Smooth muscle cell (in vitro differentiated cells): ENCODE measurements around the gene SPATS2. TPM values are rescaled to one million over a fixed set of nuclear protein-coding genes. Genes with fewer than 3 reads are reported as not detected.
A peak's percentile ranks its signal among the peaks of the same experiment; 100 is the strongest.

ENCODE experiments used
- DNase-seq: peaks from one replicate; lab custom pipeline; 2025; ENCODE audit not compliant: unreplicated experiment; lab: John Stamatoyannopoulos, UW
- H2AFZ ChIP-seq: fragments of 200-600 bp; sonication (generic); 2 replicates; pipeline ENCODE4 v1.6.0; 2016; ENCODE audit warnings: antibody characterized with exemption, low read depth, mild to moderate bottlenecking
- H3F3A ChIP-seq: fragments of 200-600 bp; sonication (generic); 2 replicates; pipeline ENCODE4 v1.6.0; 2017; ENCODE audit warnings: antibody characterized with exemption, low read depth
- H3K27ac ChIP-seq: fragments of 200-600 bp; sonication (generic); 2 replicates; pipeline ENCODE4 v1.5.1; 2016; ENCODE audit warnings: low read depth, mild to moderate bottlenecking
- H3K27me3 ChIP-seq: fragments of 200-600 bp; sonication (generic); 2 replicates; pipeline ENCODE4 v1.6.1; 2016; ENCODE audit warnings: low read depth, mild to moderate bottlenecking
- H3K36me3 ChIP-seq: fragments of 200-600 bp; sonication (generic); 2 replicates; pipeline ENCODE4 v1.5.1; 2016; ENCODE audit warnings: low read depth
- H3K4me1 ChIP-seq: fragments of 200-600 bp; sonication (generic); 2 replicates; pipeline ENCODE4 v1.5.1; 2016; ENCODE audit warnings: low read depth
- H3K4me2 ChIP-seq: fragments of 200-600 bp; sonication (generic); 2 replicates; pipeline ENCODE4 v1.6.0; 2016; ENCODE audit warnings: mild to moderate bottlenecking
- H3K4me3 ChIP-seq: fragments of 200-600 bp; sonication (generic); 2 replicates; pipeline ENCODE4 v1.5.1; 2016; ENCODE audit warnings: mild to moderate bottlenecking
- H3K79me2 ChIP-seq: fragments of 200-600 bp; sonication (generic); 2 replicates; pipeline ENCODE4 v1.6.0; 2016; ENCODE audit warnings: low read depth, mild to moderate bottlenecking
- H3K9ac ChIP-seq: fragments of 200-600 bp; sonication (generic); 2 replicates; pipeline ENCODE4 v1.6.0; 2016; ENCODE audit warnings: low read depth
- H3K9me3 ChIP-seq: fragments of 200-600 bp; sonication (generic); replicated peaks from 2 replicates; pipeline ENCODE4 v1.5.1; 2016; ENCODE audit warnings: low read depth
- H4K20me1 ChIP-seq: fragments of 200-600 bp; sonication (generic); 2 replicates; pipeline ENCODE4 v1.6.0; 2016; ENCODE audit warnings: low read depth
- CTCF ChIP-seq: fragments of 200-600 bp; sonication (generic); IDR thresholded peaks from 2 replicates; pipeline ENCODE4 v1.5.1; 2017; ENCODE audit warnings: borderline replicate concordance, mild to moderate bottlenecking, antibody characterized with exemption; ENCODE audit not compliant: insufficient read depth, poor library complexity, severe bottlenecking
- WGBS: methylation state at CpG from one replicate; pipeline ENCODE4 v1.1.7; 2016; ENCODE audit warnings: low lambda C conversion rate; 5-methylcytosine and 5-hydroxymethylcytosine counted together
- polyA plus RNA-seq: library from polyadenylated mRNA; unstranded; fragments of >200 nt; fragmentation: Nextera tagmentation; extraction: Ambion mirVana; gene quantifications from 2 replicates; pipeline ENCODE4 v1.2.1, GENCODE V29; 2016
- total RNA-seq: library from RNA; depleted of rRNA; stranded (reverse); fragments of >200 nt; gene quantifications from 2 replicates; pipeline ENCODE4 v1.2.3, GENCODE V29; 2014

SPATS2 gene
- total and polyA plus RNA-seq, 2 experiments from 2014 or later: 33.6 to 35.6 TPM

- no peaks in the 10 kb centered on the region for H3K79me2 ChIP-seq
- 44% methylated on average over 5 of the region's 5 CpGs for WGBS
- H3K27ac ChIP-seq: no peak overlapping the region
- H3F3A ChIP-seq: no peaks in the 10 kb centered on the region
- no peaks in the 10 kb centered on the region for H4K20me1 ChIP-seq
- H3K36me3 ChIP-seq: no peaks in the 10 kb centered on the region
- TF ChIP-seq CTCF: no peak
- H3K27me3 ChIP-seq: peaks cover 100% of the 10 kb centered on the region
- H3K4me2 ChIP-seq: no peak overlapping the region
- H3K9ac ChIP-seq: no peak overlapping the region
- no peak for DNase-seq
- H3K4me1 ChIP-seq: peaks cover 21% of the 10 kb centered on the region
- H2AFZ ChIP-seq: no peak overlapping the region
- no peak overlapping the region for H3K4me3 ChIP-seq
- H3K9me3 ChIP-seq: no peaks in the 10 kb centered on the region
Observed at GRCh38 chr12:49339464-49339861, 27.8 kb upstream of the SPATS2 start.

- WGBS: 50% methylated on average over 6 of the region's 6 CpGs
- no peak overlapping the region for H3K27ac ChIP-seq
Observed at GRCh38 chr12:49340095-49340870, 27.0 kb upstream of the SPATS2 start.

GRCh38 chr12:49340971-49341776 lies 26.1 kb upstream of the SPATS2 start:
- H3K4me3 ChIP-seq: no peak overlapping the region
- peak; percentile 2 for TF ChIP-seq CTCF
- H3F3A ChIP-seq: no peaks in the 10 kb centered on the region
- no peaks in the 10 kb centered on the region for H3K9me3 ChIP-seq
- H3K79me2 ChIP-seq: no peaks in the 10 kb centered on the region
- H4K20me1 ChIP-seq: no peaks in the 10 kb centered on the region
- no peak overlapping the region for H3K9ac ChIP-seq
- no peak overlapping the region for H3K27ac ChIP-seq
- H3K4me2 ChIP-seq: no peak overlapping the region
- no peaks in the 10 kb centered on the region for H3K36me3 ChIP-seq
- WGBS: 23% methylated on average over 14 of the region's 14 CpGs
- H3K27me3 ChIP-seq: peaks cover 100% of the 10 kb centered on the region
- H2AFZ ChIP-seq: no peak overlapping the region
- DNase-seq: no peak
- H3K4me1 ChIP-seq: peaks cover 29% of the 10 kb centered on the region

More at GRCh38 chr12:49340095-49340870, 27.0 kb upstream of the SPATS2 start:
- no peaks in the 10 kb centered on the region for H3K79me2 ChIP-seq
- no peaks in the 10 kb centered on the region for H3K36me3 ChIP-seq
- no peaks in the 10 kb centered on the region for H4K20me1 ChIP-seq
- H3K4me1 ChIP-seq: peaks cover 21% of the 10 kb centered on the region
- peaks cover 100% of the 10 kb centered on the region for H3K27me3 ChIP-seq
- no peak for DNase-seq
- TF ChIP-seq CTCF: no peak
- no peak overlapping the region for H3K9ac ChIP-seq
- H2AFZ ChIP-seq: no peak overlapping the region
- H3F3A ChIP-seq: no peaks in the 10 kb centered on the region
- no peak overlapping the region for H3K4me2 ChIP-seq
- H3K4me3 ChIP-seq: no peak overlapping the region
- H3K9me3 ChIP-seq: no peaks in the 10 kb centered on the region
